H1 (cell line): ENCODE data around the gene RPS6KA2.

Experiments
- CEBPB ChIP-seq: IDR thresholded peaks from 2 replicates; pipeline ENCODE4 v1.6.1; 2012; ENCODE audit warnings: low read depth, low read length
- JUN ChIP-seq: IDR thresholded peaks from 2 replicates; pipeline ENCODE4 v1.6.1; 2011; ENCODE audit warnings: low read depth, mild to moderate bottlenecking, improper control_type of control experiment, low read length
- POLR2A ChIP-seq, 2 experiments: IDR thresholded peaks; 1 replicate in 1 of 2; 2 replicates in 1 of 2; pipeline ENCODE4 v1.6.1; 2011; ENCODE audit warnings: low read depth in 2 of 2, low read length in 2 of 2, mild to moderate bottlenecking in 2 of 2; ENCODE audit errors: control extremely low read depth in 1 of 2
- SRF ChIP-seq: IDR thresholded peaks from 2 replicates; pipeline ENCODE4 v1.6.1; 2011; ENCODE audit warnings: mild to moderate bottlenecking, low read depth, low read length, moderate library complexity
- TAF1 ChIP-seq: IDR thresholded peaks from 2 replicates; pipeline ENCODE4 v1.6.1; 2011; ENCODE audit warnings: mild to moderate bottlenecking, low read depth, low read length
- TCF12 ChIP-seq: IDR thresholded peaks from 2 replicates; pipeline ENCODE4 v1.6.1; 2011; ENCODE audit warnings: low read depth, mild to moderate bottlenecking, low read length
- TF ChIP-seq, protein P1 (sequence below): IDR thresholded peaks from 2 replicates; pipeline ENCODE4 v1.6.1; 2011; ENCODE audit warnings: low read length, improper control_type of control experiment
- TF ChIP-seq, protein P2 (sequence below), 3 experiments: IDR thresholded peaks; 1 replicate in 2 of 3; 2 replicates in 1 of 3; pipeline versions ENCODE4 v1.5.1 to v1.6.1; 2011; ENCODE audit warnings: low read length in 3 of 3, mild to moderate bottlenecking in 3 of 3, inconsistent platforms in 2 of 3, low read depth in 1 of 3, moderate library complexity in 1 of 3; ENCODE audit not compliant: insufficient read depth in 1 of 3; ENCODE audit errors: control extremely low read depth in 1 of 3
- TF ChIP-seq, protein P3 (sequence below): IDR thresholded peaks from 2 replicates; pipeline ENCODE4 v1.6.1; 2012; ENCODE audit warnings: low read length, inconsistent platforms
- TF ChIP-seq, protein P4 (sequence below): IDR thresholded peaks from 2 replicates; pipeline ENCODE4 v1.6.1; 2012; ENCODE audit warnings: inconsistent platforms

- TF ChIP-seq, protein P1, sequence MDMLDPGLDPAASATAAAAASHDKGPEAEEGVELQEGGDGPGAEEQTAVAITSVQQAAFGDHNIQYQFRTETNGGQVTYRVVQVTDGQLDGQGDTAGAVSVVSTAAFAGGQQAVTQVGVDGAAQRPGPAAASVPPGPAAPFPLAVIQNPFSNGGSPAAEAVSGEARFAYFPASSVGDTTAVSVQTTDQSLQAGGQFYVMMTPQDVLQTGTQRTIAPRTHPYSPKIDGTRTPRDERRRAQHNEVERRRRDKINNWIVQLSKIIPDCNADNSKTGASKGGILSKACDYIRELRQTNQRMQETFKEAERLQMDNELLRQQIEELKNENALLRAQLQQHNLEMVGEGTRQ, result no peak
- TF ChIP-seq, protein P2, sequence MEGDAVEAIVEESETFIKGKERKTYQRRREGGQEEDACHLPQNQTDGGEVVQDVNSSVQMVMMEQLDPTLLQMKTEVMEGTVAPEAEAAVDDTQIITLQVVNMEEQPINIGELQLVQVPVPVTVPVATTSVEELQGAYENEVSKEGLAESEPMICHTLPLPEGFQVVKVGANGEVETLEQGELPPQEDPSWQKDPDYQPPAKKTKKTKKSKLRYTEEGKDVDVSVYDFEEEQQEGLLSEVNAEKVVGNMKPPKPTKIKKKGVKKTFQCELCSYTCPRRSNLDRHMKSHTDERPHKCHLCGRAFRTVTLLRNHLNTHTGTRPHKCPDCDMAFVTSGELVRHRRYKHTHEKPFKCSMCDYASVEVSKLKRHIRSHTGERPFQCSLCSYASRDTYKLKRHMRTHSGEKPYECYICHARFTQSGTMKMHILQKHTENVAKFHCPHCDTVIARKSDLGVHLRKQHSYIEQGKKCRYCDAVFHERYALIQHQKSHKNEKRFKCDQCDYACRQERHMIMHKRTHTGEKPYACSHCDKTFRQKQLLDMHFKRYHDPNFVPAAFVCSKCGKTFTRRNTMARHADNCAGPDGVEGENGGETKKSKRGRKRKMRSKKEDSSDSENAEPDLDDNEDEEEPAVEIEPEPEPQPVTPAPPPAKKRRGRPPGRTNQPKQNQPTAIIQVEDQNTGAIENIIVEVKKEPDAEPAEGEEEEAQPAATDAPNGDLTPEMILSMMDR (IDR thresholded peaks at IDR 0.05; ENCODE audit: control extremely low read depth in 1 of 3, insufficient read depth in 1 of 3, low read depth in 1 of 3, low read length in 3 of 3), result no peak
- TF ChIP-seq SRF, result no peak
- TF ChIP-seq, protein P3, sequence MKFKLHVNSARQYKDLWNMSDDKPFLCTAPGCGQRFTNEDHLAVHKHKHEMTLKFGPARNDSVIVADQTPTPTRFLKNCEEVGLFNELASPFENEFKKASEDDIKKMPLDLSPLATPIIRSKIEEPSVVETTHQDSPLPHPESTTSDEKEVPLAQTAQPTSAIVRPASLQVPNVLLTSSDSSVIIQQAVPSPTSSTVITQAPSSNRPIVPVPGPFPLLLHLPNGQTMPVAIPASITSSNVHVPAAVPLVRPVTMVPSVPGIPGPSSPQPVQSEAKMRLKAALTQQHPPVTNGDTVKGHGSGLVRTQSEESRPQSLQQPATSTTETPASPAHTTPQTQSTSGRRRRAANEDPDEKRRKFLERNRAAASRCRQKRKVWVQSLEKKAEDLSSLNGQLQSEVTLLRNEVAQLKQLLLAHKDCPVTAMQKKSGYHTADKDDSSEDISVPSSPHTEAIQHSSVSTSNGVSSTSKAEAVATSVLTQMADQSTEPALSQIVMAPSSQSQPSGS, result no peak
- no peak for TF ChIP-seq POLR2A (IDR thresholded peaks at IDR 0.05; ENCODE audit: control extremely low read depth in 1 of 2, low read depth in 2 of 2, low read length in 2 of 2)
- TF ChIP-seq TAF1, result no peak
- TF ChIP-seq TCF12, result no peak
- TF ChIP-seq CEBPB, result no peak
- TF ChIP-seq, protein P4, sequence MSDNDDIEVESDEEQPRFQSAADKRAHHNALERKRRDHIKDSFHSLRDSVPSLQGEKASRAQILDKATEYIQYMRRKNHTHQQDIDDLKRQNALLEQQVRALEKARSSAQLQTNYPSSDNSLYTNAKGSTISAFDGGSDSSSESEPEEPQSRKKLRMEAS, result no peak
- no peak for TF ChIP-seq JUN
Observed at GRCh38 chr6:166544296-166544605, 82.8 kb downstream of the RPS6KA2 start.
